Aorta (tissue), 5 donors: ENCODE results near the gene PLCD1. TPM values are rescaled to one million over a fixed set of nuclear protein-coding genes. Genes with fewer than 3 reads are reported as not detected.

ENCODE experiments used
- ATAC-seq: fragments of 200-7000 bp; cut with Tn5 transposase; one replicate; pipeline ENCODE4 v1.9.1; 2022; ENCODE audit warnings: moderate library complexity; ENCODE audit not compliant: low FRiP score
- DNase-seq, 2 donors: peaks; one replicate each; pipeline ENCODE4 v3.0.0-alpha.2; 2020
- H3K27ac ChIP-seq, 2 donors: one replicate each; pipeline ENCODE4 v1.5.1; 2013; ENCODE audit warnings: low read length in 2 of 2, mild to moderate bottlenecking in 2 of 2, moderate library complexity in 2 of 2, control low read depth in 1 of 2, inconsistent platforms in 1 of 2, low read depth in 1 of 2
- H3K27me3 ChIP-seq, 2 donors: one replicate each; pipeline ENCODE4 v1.6.1; 2013; ENCODE audit warnings: control low read depth in 1 of 2, low read length in 1 of 2, mild to moderate bottlenecking in 1 of 2, moderate library complexity in 1 of 2; ENCODE audit not compliant: insufficient read depth in 2 of 2, control insufficient read depth in 1 of 2
- H3K36me3 ChIP-seq, 2 donors: one replicate each; pipeline ENCODE4 v1.6.1; 2013; ENCODE audit warnings: control low read depth in 1 of 2, low read length in 1 of 2, mild to moderate bottlenecking in 1 of 2; ENCODE audit not compliant: insufficient read depth in 2 of 2, control insufficient read depth in 1 of 2
- H3K4me1 ChIP-seq, 2 donors: one replicate each; pipeline ENCODE4 v1.6.1; 2013; ENCODE audit warnings: low read length in 2 of 2, control low read depth in 1 of 2, mild to moderate bottlenecking in 1 of 2, moderate library complexity in 1 of 2; ENCODE audit not compliant: insufficient read depth in 2 of 2, control insufficient read depth in 1 of 2
- H3K4me3 ChIP-seq, 2 donors: one replicate each; pipeline ENCODE4 v1.5.1; 2013; ENCODE audit warnings: low read length in 2 of 2, control low read depth in 1 of 2, mild to moderate bottlenecking in 1 of 2
- H3K9me3 ChIP-seq: one replicate; pipeline ENCODE4 v1.6.1; 2013; ENCODE audit warnings: mild to moderate bottlenecking, low read length; ENCODE audit not compliant: control insufficient read depth
- WGBS, 2 donors: extraction: QIAGEN DNeasy Blood & Tissue Kit; methylation state at CpG; one replicate each; pipeline ENCODE4 v1.1.7; 2013; 5-methylcytosine and 5-hydroxymethylcytosine counted together
- intact Hi-C, 2 donors: fragments of 100-400 bp; cut with DNase I; formaldehyde crosslinking; loops; one replicate each; pipeline versions ENCODE4 v1.14.2 to v1.15.0; 2022
- polyA plus RNA-seq, 2 donors: library from polyadenylated mRNA; stranded (reverse); fragments of 200-250 nt; gene quantifications; one replicate each; pipeline ENCODE4 v1.2.3, GENCODE V29; 2013
- total RNA-seq, 2 donors: library from RNA; stranded (reverse); fragmentation: NEBNext Ultra II Directional; extraction: Animal tissue kit (Norgen Biotek cat#: 25700); gene quantifications; one replicate each; pipeline ENCODE4 v1.2.1, GENCODE V29; 2021
- donor health status: healthy with polysubstance abuse.
- donor health status: Bipolar disorder and iron deficiency.
- donor health status: DM: no; HTN: no; CAD: no.
- donor health status: DM: no; HTN: no; CAD: no.
- donor health status: DM: yes; HTN: yes; CAD: no.

The PLCD1 gene
- total and polyA plus RNA-seq, 4 donors = 30.8 to 59.7 (median 45.4) TPM

DNA sequence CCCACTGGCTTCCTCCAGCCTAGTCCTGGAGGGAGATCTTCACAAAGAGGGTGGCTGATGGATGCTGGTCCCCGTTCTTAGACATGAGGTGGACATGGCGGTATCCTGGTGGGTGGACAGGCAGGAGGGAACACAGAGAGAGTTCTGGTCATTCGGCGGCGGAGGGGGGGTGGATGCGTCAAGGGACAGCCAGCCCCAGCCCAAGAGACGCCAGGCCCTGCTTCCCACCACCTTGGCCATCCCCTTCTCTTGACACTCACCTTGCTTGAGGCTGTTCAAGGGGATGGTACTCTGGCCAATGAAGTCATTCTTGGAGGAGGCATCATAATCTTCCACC is 21.7 kb downstream of the PLCD1 start:
- H3K27ac ChIP-seq = no peak overlapping the region

DNA sequence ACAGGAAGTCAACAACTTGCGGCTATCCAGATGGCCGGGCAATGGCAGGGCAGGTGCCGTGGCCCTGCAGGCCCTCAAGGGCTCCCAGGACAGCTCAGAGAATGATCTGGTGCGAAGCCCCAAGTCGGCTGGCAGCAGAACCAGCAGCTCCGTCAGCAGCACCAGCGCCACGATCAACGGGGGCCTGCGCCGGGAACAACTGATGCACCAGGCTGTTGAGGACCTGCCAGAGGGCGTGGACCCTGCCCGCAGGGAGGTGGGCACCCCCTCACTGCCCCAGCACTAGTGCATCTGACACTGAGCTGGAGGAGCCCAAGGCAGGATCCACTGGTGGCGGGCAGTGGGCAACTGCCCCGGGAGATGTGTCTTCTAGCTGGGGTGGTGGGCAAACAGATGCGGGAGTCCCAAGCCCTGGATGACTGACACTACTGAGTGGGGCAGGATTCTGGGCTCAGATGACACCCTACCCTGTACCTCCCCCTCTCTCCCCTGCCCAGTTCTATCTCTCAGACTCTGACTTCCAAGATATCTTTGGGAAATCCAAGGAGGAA is 22.9 kb downstream of the PLCD1 start:
- Histone ChIP-seq H3K36me3 (peaks cover 3 to 4% of the 10 kb centered on the region in 2 donors), H3K27ac (no peak overlapping the region), H3K9me3 (no peaks in the 10 kb centered on the region), H3K4me1 (no peaks in the 10 kb centered on the region), H3K4me3 (no peak overlapping the region), H3K27me3 (no peaks in the 10 kb centered on the region)
- 91 to 92% methylated on average over 16 of the region's 16 CpGs for WGBS, 2 donors
- DNase-seq = peak in 1 of 2 donors; percentile 48
- ATAC-seq = no peak
- intact Hi-C loops = no loop called here

More for the DNA sequence above, 21.7 kb downstream of the PLCD1 start:
- intact Hi-C loops = no loop called here
- Histone ChIP-seq H3K9me3 (no peaks in the 10 kb centered on the region), H3K27me3 (no peaks in the 10 kb centered on the region), H3K4me3 (no peak overlapping the region), H3K4me1 (no peaks in the 10 kb centered on the region), H3K36me3 (peaks cover 3 to 4% of the 10 kb centered on the region in 2 donors)
- ATAC-seq = no peak
- no peak for DNase-seq
- WGBS, 2 donors = 90 to 92% methylated on average over 7 of the region's 7 CpGs

DNA sequence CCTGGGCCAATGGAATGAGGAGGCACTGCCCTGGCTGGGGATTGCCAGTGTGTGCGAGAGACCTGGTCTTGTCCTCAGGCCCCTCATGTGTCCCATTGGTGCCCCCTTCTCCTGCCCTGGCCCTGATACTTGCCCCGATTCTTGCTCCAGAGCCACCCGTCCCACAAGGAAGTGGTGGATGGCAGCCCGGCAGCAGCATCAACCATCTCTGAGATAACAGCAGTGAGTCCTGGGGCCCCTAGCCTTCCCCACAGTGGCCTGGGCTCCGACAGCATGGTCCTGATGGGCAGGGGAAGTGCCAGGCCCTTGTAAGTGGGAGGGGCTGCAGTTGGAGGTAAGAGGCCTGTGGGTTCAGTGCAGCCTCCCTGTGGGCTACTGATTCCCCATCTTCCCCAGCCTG is 23.4 kb downstream of the PLCD1 start:
- 83% methylated on average over 5 of the region's 5 CpGs for WGBS, 2 donors
- H3K36me3 ChIP-seq = peaks cover under 1 to 3% of the 10 kb centered on the region in 2 donors
- intact Hi-C loops = no loop called here

DNA sequence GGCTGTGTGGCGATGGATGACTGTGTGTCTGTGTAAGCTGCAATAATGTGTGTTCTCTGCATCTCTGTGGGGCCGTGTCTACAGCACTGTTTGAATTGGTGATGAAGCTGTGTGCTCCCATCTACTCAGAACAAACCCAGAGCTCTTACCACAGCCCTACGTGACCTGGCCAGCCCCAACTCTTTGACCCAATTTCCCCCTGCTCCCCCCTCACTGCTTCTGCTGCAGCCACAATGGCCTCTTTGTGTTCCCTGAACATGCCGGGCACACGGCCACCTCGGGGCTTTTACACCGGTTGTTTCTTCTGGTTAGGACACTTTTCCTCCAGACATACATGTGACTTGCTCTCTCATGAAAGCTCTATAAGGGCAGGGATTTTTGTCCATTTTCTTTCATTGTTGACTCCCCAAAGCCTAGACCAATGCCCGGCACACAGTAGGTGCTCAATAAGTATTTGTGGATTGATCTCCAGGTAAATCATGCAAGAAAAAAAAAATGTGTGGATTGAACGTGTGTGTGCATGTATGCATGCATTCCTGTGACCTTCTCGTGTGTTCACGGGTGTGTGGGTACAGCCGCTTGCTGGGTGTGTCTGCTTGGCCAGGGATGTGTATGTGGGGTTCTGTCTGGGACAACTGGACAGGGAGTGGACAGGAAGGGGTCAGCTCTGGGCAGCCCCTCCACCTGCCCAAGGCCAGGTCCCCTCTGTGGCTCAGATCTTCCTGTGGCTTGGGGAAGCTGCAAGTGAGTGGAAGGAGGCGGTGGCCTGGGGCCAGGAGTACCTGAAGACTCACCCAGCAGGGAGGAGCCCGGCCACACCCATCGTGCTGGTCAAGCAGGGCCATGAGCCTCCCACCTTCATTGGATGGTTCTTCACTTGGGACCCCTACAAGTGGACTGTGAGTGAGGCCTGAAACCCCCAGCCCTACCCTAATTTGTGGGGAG is 24.1 kb downstream of the PLCD1 start:
- no peak overlapping the region for H3K4me3 ChIP-seq
- 53 to 55% methylated on average over 15 of the region's 15 CpGs for WGBS, 2 donors

More for the DNA sequence above, 23.4 kb downstream of the PLCD1 start:
- DNase-seq (peak in 1 of 2 donors; percentile 26), ATAC-seq (no peak)
- Histone ChIP-seq H3K27ac (no peak overlapping the region), H3K27me3 (no peaks in the 10 kb centered on the region), H3K4me3 (no peak overlapping the region), H3K4me1 (no peaks in the 10 kb centered on the region), H3K9me3 (no peaks in the 10 kb centered on the region)

DNA sequence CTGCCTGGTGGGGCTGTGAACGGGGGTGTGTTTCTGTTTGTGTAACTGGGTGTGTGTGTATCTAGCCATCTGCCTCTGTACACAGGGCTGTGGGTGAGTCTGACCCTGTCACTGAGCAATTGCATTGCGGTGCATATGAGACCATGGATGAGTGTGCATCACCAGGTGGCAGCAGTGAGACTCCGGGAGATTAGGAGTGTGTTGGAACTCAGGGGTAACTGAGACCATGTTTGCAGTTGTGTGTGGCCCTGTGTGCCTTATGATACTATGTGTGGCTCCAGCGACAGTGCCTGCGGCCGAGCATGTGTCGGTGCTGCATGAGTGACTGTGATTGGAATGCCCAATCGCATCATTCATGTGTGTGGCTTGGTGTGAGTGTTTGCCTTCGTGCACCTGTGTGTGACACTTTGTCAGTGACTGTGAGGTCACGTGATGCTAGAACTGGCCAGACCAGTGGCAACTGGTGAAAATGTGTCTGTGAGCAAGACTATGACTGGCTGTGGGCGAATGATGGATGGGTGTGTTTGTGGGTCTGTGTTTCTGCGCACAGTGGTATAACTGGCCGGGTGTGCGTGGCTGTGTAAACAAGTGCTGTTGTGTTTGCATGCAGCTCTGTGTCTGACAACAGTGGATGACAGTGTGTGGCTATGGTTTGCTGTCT is 24.9 kb downstream of the PLCD1 start:
- peak; percentile 83 to 89 for DNase-seq

More for the DNA sequence above, 24.1 kb downstream of the PLCD1 start:
- no peaks in the 10 kb centered on the region for H3K27me3 ChIP-seq
- no peak overlapping the region for H3K27ac ChIP-seq
- H3K4me1 ChIP-seq = no peaks in the 10 kb centered on the region
- ATAC-seq (no peak), DNase-seq (peak; percentile 44 to 69)
- intact Hi-C loops = no loop called here
- peaks cover 0 to 2% of the 10 kb centered on the region in 2 donors for H3K36me3 ChIP-seq
- H3K9me3 ChIP-seq = no peaks in the 10 kb centered on the region

DNA sequence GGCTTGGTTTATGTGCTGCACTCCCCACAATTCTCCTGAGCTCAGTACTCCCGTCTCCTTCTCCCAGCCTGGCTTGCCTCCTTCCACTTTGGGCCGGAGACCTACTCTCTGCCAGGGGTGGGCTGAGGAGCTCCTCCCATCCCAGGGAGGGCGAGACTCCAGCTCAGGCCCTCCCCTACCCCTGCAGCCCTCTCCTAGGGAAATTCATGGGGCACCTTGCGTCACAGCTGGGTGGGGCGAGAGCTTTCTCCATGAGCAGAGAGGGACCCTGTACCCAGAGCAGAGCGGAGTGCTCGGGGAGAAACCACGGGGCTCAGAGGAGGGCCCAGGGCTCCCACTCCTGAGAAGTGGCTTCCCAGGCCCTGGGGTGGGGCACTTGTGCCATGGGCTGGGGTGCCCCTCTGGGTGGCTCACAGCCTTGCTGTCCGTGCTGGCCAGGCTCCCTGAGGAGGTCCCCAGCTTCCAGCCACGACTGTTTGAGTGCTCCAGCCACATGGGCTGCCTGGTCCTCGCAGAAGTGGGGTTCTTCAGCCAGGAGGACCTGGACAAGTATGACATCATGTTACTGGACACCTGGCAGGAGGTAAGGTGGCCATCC is 25.5 kb downstream of the PLCD1 start:
- 62 to 64% methylated on average over 10 to 11 of the region's 11 CpGs for WGBS, 2 donors

More for the DNA sequence above, 24.9 kb downstream of the PLCD1 start:
- Histone ChIP-seq H3K36me3 (no peaks in the 10 kb centered on the region), H3K27ac (no peak overlapping the region), H3K4me3 (no peak overlapping the region), H3K4me1 (no peaks in the 10 kb centered on the region), H3K9me3 (no peaks in the 10 kb centered on the region), H3K27me3 (no peaks in the 10 kb centered on the region)
- peak; percentile 76 for ATAC-seq
- 58 to 65% methylated on average over 14 of the region's 14 CpGs for WGBS, 2 donors
- intact Hi-C loops = no loop called here

DNA sequence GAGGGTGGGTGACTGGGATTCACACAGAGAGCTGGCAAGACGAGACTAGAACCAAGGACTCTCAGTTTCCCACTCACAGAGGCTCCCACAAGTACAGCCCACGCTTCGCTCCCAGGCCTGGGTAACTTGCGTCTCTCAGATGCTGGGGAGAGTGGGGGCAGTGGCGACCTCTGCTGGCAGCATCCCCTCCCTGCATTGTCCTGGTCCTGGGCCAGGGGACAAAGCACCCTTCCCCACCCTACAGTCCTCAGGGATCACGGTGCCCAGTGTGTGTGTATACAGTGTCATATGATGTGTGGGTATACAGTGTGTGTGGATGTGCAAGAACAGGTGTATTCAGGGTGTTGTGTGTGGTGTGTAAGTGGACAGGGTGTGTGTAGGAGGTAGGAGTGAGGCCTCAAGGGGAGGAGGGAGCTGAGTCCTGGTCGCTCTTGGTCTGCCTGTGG is 26.0 kb downstream of the PLCD1 start:
- Histone ChIP-seq H3K4me3 (no peak overlapping the region), H3K27me3 (no peaks in the 10 kb centered on the region), H3K4me1 (no peaks in the 10 kb centered on the region), H3K27ac (no peak overlapping the region), H3K9me3 (no peaks in the 10 kb centered on the region), H3K36me3 (no peaks in the 10 kb centered on the region)
- intact Hi-C loops = no loop called here
- 20 to 26% methylated on average over 7 of the region's 7 CpGs for WGBS, 2 donors
- ATAC-seq = peak; percentile 62
- DNase-seq = peak; percentile 75 to 92

More for the DNA sequence above, 25.5 kb downstream of the PLCD1 start:
- H3K9me3 ChIP-seq = no peaks in the 10 kb centered on the region
- H3K4me3 ChIP-seq = no peak overlapping the region
- peak overlapping the region in 1 of 2 donors; percentile 2 for H3K27ac ChIP-seq
- H3K27me3 ChIP-seq = no peaks in the 10 kb centered on the region
- DNase-seq (peak; percentile 15 to 50), ATAC-seq (no peak)
- no peaks in the 10 kb centered on the region for H3K36me3 ChIP-seq
- H3K4me1 ChIP-seq = no peaks in the 10 kb centered on the region
- intact Hi-C loops = no loop called here

DNA sequence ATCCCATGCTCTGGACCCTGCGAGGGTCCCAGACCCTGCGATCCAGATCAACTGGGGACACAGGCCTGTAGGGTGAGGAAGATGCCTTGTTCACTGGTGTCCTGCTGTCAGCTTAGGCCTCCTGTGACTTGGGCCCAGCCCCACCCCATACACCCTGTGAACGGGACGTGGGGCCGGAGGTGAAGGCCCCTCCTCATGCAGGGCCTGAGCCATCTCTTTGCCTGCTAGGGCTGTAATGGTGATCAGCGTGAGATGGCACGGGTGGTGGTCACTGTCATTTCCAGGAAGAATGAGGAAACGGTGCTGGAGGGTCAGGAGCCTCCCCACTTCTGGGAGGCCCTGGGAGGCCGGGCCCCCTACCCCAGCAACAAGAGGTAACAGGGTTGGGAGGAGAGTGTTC is 26.5 kb downstream of the PLCD1 start:
- Histone ChIP-seq H3K36me3 (no peaks in the 10 kb centered on the region), H3K4me1 (no peaks in the 10 kb centered on the region), H3K9me3 (no peaks in the 10 kb centered on the region), H3K4me3 (no peak overlapping the region), H3K27me3 (no peaks in the 10 kb centered on the region), H3K27ac (no peak overlapping the region)
- DNase-seq (peak; percentile 43 to 67), ATAC-seq (no peak)
- intact Hi-C loops = no loop called here
- WGBS, 2 donors = 80 to 88% methylated on average over 9 of the region's 9 CpGs
